Activated naive CD4-positive, alpha-beta T cell treated with anti-CD3 and anti-CD28 coated beads, Interleukin-2, amount 50 U/mL, for 16 hours (primary cell): ENCODE results near the gene GPSM3.
"Not testable (repeated sequence)": the region's sequence is repeated elsewhere in the genome, so short reads cannot be mapped to it uniquely, and the experiment has no call there.

Experiments
- DNase-seq: peaks from one replicate; pipeline ENCODE4 v3.0.0-alpha.2; 2020

GPSM3 gene, protein sequence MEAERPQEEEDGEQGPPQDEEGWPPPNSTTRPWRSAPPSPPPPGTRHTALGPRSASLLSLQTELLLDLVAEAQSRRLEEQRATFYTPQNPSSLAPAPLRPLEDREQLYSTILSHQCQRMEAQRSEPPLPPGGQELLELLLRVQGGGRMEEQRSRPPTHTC

DNA sequence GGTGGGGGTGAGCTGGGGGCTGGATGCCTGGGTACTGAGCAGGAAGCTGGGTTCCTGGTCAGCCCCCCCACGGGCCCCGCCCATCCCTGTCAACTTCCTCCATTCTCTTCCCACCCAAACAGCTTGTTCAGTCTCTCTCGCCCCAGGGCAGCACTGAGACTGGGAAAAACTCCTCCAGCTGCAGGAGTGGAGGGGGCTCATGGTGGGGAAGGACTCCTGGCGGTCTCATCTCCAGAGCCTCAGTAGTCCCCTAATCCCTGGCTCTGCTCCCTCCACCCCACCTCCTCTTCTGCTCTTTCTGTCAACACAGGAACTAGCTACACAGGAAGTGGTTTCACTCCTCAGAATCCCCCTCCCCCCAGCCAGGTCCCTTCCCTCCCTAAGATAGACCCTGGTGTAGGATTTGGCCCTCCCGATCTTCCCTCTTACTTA lies at the start of gene GPSM3:
Gene GPSM3 (minus strand): TSS at position 36 of the 432 bp plus-strand sequence. CDS start 130 bp downstream, outside the sequence.
- DNase-seq, result peak; percentile 32

- no peak for DNase-seq
Measured at GRCh38 chr6:32240686-32241085, 48.2 kb upstream of the GPSM3 start.

DNA sequence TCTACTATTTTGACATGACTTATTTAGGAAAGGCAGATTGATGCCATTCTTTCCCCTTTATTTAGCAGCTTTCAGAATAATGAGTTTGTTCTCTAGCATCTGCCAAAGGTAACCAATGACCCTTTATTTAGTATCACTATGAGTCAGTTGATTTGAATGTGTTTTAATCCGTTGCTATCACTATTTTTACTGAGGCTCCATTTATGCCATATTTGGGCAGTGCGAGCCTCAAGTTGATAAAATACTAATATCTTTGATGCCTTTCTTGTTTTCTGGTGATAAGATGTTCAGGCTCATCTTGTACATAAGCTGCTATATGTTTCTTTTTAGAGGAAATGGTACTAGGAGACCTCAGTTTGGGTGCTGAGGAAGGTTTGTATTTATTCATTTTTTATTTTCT lies 47.0 kb upstream of the GPSM3 start:
- no peak for DNase-seq

GRCh38 chr6:32234934-32235333 lies 42.5 kb upstream of the GPSM3 start:
- DNase-seq, result no peak

DNA sequence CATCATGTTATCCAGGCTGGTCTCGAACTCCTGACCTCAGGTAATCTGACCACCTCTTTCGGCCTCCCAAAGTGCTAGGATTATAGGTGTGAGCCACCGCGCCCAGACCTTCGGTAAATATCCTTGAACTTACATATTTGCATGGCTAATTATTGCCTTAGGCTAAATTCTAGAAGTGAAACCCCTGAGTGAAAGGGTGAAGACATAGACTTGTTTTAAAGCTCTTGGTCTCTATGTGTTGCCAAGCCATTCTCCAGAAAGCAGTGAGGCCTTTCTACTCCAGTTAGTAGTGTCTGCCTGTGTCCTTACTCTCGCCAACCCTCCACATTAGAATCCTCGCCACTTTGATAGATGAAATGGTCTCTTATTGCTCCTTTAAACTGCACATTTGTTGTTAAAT lies 34.0 kb upstream of the GPSM3 start:
- DNase-seq, result no peak

- no peak for DNase-seq
Measured at GRCh38 chr6:32224696-32225095, 32.3 kb upstream of the GPSM3 start.

GRCh38 chr6:32223258-32224235 lies 31.1 kb upstream of the GPSM3 start, which contains the start of gene NOTCH4:
TSS of gene NOTCH4 (minus strand) at chr6:32224067. CDS start at chr6:32223928, 139 bp downstream.
- no peak for DNase-seq

- DNase-seq, result no peak
Measured at GRCh38 chr6:32222333-32223230, 30.1 kb upstream of the GPSM3 start.

DNA sequence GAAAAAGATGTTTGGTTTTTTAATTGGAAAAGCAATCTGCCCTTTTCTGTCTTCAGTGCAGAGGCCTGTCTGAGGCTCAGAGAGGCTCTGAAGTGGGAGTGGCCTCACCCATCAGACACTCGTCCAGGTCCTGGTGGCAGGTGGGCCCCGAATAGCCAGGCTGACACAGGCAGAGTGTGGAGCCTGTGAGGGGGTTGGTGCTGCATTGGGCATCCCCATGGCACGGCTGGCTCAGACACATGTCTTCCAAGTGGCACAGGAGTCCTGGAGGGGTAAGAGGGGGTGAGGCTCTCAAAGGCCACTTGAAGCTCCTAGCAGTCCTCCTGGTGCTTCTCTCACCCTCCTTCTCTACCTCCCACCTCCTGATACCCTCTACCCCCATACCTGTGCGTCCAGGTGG lies 27.6 kb upstream of the GPSM3 start:
- no peak for DNase-seq

DNA sequence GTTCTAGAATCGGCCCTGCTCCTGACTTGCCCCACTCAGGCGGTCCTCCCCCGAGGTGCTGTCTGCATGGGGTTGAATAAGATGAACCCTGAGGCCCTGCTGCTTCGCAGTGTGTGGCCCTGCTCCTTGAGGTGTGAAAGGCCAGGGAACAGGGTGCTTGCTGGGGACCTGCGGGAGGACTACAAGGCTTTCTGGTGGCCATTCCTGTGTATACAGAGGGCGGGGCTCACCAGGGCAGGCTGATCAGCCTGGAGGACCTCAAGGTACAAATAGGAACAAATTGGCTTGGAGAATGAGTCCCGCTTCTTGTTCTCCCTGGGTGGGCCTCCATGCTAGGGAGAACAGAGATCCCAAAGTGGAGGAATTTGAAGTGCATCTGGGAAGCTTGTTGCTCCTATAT lies 25.7 kb upstream of the GPSM3 start:
- no peak for DNase-seq

DNA sequence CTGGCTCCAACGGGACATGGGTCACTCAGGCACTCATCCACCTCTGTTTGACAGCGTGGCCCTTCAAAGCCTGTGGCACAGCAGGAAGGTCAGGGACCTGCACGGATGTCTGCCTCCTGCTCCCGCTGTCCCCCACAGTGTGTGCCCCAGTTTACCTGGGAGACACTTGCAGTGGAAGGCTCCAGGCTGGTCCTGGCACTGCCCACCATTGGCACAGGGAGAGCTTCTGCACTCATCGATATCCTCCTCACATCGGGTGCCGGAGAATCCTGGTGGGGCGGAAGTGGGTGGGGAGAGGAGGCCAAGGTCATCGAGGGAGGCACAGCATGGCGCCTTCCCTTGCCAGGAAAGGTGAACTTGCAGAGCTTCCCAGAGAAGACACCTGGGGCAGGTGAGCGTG lies 24.6 kb upstream of the GPSM3 start:
- no peak for DNase-seq

- DNase-seq, result no peak
Measured at GRCh38 chr6:32216285-32216684, 23.8 kb upstream of the GPSM3 start.

DNA sequence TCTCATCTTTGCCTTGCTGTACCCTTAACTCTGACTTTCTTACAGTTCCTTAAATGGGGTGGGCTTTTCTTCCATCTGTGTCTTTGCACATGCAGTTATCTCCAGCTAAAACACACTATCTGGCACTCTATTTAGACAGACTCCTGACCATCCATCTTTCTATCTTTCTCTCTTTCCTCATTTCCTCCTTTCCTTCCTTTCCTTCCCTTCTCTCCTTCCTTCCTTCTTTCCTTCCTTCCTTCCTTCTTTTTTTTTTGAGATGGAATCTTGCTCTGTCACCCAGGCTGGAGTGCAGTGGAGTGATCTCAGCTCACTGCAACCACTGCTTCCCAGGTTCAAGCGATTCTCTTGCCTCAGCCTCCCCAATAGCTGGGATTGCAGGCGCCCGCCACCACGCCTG lies 23.2 kb upstream of the GPSM3 start:
- DNase-seq, result no peak

GRCh38 chr6:32214126-32214525 lies 21.7 kb upstream of the GPSM3 start:
- no peak for DNase-seq

DNA sequence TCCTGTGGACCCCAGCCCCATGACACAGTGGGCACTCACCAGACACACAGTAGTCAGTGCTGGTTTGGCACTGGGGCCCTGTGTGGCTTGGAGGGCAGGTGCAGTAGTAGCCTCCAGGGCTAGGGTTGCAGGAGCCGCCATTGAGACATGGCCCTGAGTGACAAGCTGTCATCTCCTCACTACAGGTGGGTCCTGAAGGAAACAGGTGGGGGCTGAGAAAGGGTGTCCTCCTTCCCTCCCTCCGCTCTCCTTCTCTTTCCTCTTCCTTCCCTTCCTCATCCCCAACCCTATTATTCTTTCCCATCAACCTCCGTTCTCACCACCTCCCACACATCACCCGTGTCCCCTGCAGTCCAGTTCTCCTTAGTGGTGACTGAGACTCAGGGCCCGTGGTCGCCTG lies 21.2 kb upstream of the GPSM3 start:
- no peak for DNase-seq

DNA sequence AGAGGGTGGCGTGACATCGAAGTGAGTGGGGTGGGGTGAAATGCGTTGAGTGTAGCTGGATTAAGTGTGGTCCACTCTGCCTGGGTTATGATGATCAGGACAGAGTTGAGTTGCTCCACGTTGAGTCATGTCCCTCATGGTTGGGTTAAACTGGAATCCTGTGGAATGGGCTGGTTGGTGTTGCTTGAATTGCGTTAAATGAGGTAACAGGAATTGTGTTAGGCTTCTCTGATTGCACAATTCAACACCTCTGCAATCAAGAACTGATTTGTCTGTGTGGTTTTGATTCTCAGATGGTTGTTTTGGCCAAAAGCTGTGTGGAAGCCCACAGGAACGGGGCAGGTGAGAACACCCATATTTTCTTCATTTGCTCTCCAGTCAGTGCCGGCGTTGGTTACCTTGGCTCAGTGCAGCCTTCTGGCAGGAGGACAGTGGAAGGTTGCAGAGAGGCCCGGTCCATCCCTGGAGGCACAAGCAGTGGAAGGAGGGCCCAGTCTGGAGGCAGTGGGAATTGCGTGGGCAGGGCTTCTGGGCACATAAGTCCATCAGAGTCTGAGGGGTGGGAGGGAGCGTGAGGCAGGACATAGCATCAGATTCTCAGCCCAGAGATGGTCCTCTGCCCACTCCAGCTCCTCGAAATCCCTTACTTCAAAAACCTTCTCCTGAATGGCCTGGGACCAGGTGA lies 19.8 kb upstream of the GPSM3 start:
- no peak for DNase-seq

GRCh38 chr6:32211432-32211831 lies 19.0 kb upstream of the GPSM3 start:
- DNase-seq, result not testable (repeated sequence)

GRCh38 chr6:32210191-32210601 lies 17.8 kb upstream of the GPSM3 start:
- DNase-seq, result no peak

DNA sequence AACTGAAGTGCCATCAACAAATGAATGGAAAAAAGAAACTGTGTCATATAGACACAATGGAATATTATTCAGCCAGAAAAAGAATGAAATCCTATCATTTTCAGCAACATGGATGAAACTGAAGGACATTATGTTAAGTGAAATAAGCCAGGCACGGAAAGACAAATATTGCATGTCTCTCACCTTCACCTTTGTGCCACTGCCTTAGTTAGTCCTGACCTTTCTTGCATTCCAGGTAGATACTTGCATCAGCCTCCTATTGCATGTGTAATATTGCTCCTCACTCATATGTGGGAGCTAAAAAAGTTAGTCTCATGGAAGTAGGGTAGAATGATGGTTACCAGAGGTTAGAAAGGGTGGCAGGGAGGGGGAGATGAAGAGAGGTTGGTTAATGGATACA lies 16.6 kb upstream of the GPSM3 start:
- DNase-seq, result no peak

DNA sequence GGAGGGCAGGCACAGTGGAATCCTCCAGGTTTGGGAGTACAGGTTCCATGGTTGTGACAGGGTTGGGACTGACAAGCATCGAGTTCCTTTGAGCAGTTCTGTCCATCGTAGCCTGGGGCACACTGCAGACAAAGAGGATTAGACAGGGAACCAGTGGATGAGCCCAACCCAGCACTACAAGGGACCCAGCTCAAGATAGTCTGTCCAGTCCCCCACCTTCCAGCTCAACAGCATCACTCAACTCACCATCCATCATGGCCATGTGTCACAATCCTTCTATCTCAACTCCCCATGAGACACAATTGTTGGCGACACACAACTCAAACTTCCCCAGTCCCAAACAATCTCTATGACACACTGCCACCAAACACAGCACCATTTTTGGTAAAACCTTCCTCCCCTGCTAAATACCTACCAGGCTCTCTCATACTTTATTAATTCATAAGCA lies 11.8 kb upstream of the GPSM3 start:
- no peak for DNase-seq

GRCh38 chr6:32203426-32204267 lies 11.2 kb upstream of the GPSM3 start:
- DNase-seq, result no peak
